RWPE1 (cell line): ENCODE measurements around the gene TIMP2.

Experiments
- CTCF ChIA-PET: fragments of 350-600 bp; sonication (Branson Sonifier 250); formaldehyde crosslinking; extraction: SDS; loops from one replicate; lab custom pipeline; 2021; lab: Yijun Ruan, JAX
- POLR2A ChIA-PET: fragments of 400-600 bp; formaldehyde crosslinking; extraction: SDS; loops from one replicate; lab custom pipeline; 2020; ENCODE audit warnings: antibody characterized with exemption; ENCODE audit not compliant: low non-redundant PET; lab: Yijun Ruan, JAX
- DNase-seq: peaks from one replicate; pipeline ENCODE4 v3.0.0; 2012; ENCODE audit warnings: low spot score
- H3K27ac ChIP-seq: fragments of 450-650 bp; 2 replicates; pipeline ENCODE4 v1.5.1; 2017
- TF ChIP-seq, protein P1 (sequence below): fragments of 450-650 bp; conservative IDR thresholded peaks from 2 replicates; pipeline ENCODE4 v1.5.1; 2017; ENCODE audit warnings: low read depth, mild to moderate bottlenecking

Gene TIMP2

DNA sequence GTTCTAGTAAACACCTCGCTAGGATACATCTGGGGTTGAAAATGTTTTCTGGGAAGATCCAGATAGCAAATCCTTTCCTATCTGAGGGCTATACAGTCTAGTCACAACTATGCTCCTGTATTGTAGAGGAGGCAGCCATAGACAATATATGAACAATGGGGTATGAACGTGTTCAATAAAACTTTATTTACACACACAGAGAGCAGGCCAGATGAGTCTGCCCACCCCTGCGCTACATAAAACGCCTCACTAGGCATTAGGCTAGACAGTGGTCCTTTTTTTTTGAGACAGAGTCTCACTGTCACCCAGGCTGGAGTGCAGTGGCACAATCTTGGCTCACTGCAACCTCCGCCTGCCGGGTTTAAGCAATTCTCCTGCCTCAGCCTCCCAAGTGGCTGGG, 95.7 kb downstream of the TIMP2 start:
- CTCF ChIA-PET, result no interaction called here
- TF ChIP-seq, protein P1, sequence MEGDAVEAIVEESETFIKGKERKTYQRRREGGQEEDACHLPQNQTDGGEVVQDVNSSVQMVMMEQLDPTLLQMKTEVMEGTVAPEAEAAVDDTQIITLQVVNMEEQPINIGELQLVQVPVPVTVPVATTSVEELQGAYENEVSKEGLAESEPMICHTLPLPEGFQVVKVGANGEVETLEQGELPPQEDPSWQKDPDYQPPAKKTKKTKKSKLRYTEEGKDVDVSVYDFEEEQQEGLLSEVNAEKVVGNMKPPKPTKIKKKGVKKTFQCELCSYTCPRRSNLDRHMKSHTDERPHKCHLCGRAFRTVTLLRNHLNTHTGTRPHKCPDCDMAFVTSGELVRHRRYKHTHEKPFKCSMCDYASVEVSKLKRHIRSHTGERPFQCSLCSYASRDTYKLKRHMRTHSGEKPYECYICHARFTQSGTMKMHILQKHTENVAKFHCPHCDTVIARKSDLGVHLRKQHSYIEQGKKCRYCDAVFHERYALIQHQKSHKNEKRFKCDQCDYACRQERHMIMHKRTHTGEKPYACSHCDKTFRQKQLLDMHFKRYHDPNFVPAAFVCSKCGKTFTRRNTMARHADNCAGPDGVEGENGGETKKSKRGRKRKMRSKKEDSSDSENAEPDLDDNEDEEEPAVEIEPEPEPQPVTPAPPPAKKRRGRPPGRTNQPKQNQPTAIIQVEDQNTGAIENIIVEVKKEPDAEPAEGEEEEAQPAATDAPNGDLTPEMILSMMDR, result no peak
- POLR2A ChIA-PET, result no interaction called here

DNA sequence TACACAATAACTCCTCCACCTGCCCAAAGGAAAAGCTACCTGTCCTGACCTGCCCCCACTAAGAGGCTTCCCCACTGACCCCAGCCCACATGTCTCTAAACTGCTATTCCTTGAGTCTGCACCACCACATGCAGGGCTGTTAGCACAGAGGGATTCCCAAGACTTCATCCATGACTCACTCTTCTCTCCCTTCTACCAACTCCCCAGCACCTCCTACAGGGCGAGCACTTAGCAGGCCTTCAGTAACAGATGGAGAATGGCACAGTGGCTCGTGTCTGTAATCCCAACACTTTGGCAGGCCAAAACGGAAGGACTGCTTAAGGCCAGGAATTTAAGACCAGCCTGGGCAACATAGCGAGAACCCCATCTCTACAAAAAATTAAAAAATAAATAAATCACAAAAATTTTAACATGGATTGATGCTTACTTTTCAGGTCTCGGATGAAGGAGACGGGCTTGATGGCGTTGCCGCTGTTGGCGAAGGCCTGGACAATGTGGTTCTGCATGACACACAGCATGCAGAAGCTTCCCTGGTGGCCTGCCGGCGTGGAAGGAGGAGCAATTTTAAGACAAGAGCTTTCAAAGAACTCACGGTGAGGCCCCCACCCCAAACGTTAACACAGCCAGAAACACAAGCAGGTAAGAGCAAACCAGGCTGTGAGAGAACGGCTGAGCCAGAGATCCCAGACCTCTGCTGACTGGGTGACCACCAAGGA, 96.6 kb downstream of the TIMP2 start:
- DNase-seq, result peak; percentile 41

More for the DNA sequence above, 95.7 kb downstream of the TIMP2 start:
- no peak overlapping the region for H3K27ac ChIP-seq
- no peak for DNase-seq

DNA sequence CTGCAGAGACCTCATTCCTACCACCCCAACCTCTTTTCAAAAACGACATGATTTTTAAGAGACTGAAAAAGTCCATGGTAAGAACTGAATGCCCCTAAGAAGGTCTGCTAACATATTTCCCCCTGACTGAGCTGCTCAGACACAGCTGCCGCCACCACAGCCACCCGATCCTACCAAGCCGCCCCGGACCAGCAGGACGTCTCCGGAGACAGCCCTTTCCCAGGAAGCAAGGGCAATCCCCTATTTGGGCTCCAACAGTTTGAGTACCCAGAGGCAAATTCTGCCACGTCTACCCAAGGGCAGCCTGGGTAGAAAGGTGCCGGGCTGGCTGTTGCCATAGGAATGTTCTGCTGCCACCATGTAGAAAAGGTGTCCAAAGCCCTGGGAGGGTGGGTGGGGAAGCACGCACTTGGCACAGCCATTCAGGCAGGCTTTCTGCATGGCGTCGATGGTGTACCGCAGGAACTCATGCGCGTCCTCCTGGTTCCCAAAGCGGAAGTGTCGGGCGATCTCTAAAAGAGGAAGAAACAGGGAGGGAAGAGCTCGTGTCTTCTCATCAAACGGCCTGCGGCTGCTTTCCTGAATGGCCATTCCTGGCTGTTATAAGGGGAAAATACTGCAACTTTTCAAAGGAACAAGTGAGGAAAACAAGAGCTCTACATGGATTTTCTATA, 98.2 kb downstream of the TIMP2 start:
- CTCF ChIA-PET, result no interaction called here

More for the DNA sequence above, 96.6 kb downstream of the TIMP2 start:
- H3K27ac ChIP-seq, result 0 out of 2 replicates have a peak overlapping the region, but pooled peaks have one; percentile 8
- TF ChIP-seq, protein P1, result no peak
- CTCF ChIA-PET, result no interaction called here
- POLR2A ChIA-PET, result no interaction called here

DNA sequence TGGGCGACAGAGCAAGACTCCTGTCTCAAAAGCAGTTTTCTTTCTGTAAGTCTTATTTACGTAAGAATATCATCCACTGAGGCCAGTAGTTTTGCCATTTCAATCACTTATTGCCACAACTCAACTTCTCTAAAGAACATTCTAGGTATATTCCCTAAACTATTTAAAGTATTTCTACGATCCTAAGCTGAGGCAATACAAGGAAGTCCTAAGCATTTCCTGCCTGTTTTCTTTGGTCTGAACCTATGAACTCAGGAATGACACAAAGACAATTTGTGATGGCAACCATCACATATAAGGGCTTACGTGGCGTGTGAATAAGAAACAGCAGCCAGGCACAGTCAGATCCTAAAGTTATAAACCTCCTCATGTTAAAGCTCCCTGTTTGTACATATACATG, 98.8 kb downstream of the TIMP2 start:
- no peak overlapping the region for H3K27ac ChIP-seq
- TF ChIP-seq, protein P1, result no peak
- ChIA-PET CTCF (no interaction called here), POLR2A (no interaction called here)
- no peak for DNase-seq

More for the DNA sequence above, 98.2 kb downstream of the TIMP2 start:
- DNase-seq, result no peak
- POLR2A ChIA-PET, result no interaction called here
- H3K27ac ChIP-seq, result no peak overlapping the region
- TF ChIP-seq, protein P1, result no peak

DNA sequence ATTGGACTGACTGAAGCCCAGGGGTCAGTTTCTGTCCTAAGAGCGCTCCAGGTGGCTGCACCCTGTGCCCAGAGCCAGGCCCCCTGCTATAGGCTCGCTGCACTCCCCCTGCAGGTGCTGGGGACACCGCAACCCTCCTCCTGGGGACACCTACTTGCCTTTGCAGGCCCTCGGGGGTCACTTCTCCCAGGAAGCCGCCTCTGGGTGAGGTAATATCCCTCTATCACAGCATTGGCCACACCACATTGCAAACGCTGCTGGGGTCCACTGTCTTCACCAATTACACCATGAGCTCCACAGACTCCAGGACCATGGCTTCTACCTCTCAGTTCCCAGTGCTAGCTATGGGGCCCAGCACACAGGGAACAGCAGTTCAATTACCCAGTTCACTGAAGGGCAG, 99.5 kb downstream of the TIMP2 start:
- TF ChIP-seq, protein P1, result no peak
- DNase-seq, result no peak
- peak overlapping the region; percentile 14; the same call in 1 of the 2 replicates for H3K27ac ChIP-seq
- POLR2A ChIA-PET, result no interaction called here
- CTCF ChIA-PET, result interaction anchor here (0.7 kb wide), 1 partner anchor 153 kb away, joined by 4 read pairs; no protein-coding TSS in a partner anchor

DNA sequence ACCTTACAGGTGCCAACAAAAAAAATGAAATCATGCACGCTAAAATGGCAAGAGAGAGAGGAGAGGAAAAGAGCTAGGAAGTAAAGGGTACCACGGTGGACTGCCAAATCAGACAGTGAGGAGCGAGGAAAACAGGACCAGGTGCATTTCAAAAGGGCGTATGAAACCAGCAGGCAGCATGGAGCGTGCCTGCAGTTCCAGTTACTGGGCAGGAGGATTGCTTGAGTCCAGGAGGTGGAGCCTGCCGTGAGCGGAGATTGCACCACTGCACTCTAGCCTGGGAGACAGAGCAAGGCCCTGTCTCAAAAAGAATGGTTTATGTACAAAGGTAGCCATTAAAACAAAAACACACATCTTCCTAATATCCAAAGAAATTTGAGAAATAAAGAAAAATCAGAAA, 100.9 kb downstream of the TIMP2 start:
- CTCF ChIA-PET, result interaction anchor here (0.7 kb wide), 1 partner anchor 41 kb away, joined by 3 read pairs; no protein-coding TSS in a partner anchor

More for the DNA sequence above, 100.9 kb downstream of the TIMP2 start:
- H3K27ac ChIP-seq, result no peak overlapping the region
- DNase-seq, result no peak
- POLR2A ChIA-PET, result no interaction called here
- TF ChIP-seq, protein P1, result no peak
